HG03196 (cell line): ENCODE results near the gene MXRA7.

ENCODE experiments used
- ATAC-seq: cut with Tn5 transposase; IDR thresholded peaks from one replicate; pipeline ENCODE4 v1.9.1; 2021; ENCODE audit not compliant: unreplicated experiment

The MXRA7 gene

DNA sequence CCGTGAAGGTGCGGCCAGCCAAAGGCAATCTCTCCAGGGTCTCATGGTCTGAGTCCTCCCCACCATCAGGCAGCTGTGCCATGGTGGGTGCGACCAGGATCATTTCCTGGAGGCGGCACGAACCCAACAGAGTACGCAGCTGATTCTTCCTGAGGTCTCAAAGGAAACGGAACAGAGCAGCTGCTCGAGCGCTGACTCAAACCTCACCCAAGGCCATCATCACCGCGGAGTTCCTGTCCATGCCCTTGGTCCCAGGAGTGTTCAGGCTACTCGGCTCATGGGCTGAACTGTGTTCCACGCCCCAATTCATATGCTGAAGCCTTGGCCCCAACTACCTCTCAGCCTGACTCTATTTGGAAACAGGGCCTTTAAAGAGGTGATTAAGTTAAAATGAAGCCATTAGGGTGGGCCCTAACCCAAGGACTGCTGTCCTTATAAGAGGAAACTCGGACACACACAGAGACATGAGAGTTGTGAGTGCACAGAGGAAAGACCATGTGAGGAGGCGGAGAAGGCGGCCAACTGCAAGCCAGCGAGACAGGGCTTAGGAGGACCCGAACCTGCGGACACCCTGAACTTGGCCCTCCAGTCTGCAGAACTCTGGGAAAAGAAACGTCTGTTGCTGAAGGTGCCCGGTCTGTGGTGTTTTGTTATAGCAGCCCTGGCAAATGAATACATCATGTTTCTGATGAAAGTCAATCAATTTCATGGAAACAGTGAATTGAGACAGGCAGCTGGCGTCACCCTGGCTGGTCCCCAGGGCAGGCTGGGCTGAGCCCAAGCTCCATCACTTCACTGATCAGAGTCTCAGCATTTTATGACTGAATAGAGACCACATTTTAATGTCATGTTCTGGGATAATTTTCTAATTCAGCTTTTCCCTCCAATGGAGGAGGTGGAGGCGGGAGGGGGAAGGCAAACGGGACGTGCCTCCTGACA, 13.7 kb downstream of the MXRA7 start:
- ATAC-seq, result peak; percentile 70

DNA sequence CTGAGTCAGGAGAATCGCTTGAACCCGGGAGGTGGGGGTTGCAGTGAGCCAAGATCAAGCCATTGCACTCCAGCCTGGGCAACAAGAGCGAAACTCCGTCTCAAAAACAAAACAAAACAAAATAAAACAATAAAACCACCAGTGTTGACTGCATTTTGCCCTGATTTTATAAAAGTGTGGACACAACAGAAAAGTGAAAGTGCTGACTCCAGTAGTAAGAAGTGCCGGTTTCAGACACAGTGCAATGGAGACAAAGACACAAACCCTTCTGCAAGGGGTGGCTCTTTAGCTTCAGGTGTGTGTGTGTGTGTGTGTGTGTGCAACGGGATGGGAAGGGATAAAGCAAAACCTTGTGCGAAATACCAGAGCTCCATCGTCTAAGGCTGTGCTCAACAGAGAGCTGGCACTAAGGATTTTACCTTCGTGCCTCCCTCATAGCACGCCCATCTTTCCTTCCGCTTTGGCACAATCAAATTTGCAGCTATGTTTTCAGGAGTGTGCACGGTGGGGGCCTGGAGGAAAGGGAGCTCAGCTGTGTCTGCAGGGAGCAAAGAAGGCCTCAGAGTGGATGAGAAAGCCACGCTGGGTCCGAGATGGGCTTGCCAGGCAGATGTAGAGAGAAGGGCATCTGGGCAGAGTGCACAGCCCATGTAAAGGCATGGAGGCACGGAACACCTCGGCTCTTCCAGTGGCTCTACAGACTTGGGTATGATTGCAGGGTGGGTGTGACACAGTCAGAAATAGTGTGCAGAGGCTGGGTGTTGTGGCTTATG, 15.5 kb downstream of the MXRA7 start:
- no peak for ATAC-seq

GRCh38 chr17:76691379-76692191, 19.2 kb downstream of the MXRA7 start:
- no peak for ATAC-seq

DNA sequence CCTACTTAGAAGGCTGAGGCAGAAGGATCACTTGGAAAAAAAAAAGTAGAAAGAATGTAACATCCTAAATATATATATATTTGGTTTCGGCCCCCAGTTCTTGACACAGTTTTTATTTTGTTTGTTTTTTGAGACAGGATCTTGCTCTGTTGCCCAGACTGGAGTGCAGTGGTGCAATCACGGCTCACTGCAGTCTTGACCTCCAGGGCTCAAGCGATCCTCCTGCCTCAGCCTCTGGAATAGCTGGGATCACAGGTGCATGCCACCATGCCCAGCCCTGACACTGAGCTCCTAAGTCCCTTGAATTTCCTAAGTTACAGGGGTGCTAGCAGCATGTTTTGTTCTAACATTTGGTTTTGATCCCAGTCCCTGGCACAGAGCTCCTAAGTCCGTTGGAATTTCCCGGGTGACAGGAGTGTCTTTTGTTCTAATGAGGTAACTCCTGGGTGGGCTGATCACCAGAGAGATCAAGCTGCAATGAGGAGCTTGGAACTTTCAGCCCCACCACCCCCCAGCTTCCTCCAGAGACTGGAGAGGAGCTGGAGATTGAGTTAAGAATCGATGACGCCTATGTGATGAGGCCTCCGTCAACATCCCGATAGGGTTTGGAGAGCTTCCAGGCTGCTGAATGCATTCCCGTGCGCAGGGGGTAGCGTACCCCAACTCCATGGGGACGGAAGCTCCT, 20.0 kb downstream of the MXRA7 start:
- no peak for ATAC-seq

DNA sequence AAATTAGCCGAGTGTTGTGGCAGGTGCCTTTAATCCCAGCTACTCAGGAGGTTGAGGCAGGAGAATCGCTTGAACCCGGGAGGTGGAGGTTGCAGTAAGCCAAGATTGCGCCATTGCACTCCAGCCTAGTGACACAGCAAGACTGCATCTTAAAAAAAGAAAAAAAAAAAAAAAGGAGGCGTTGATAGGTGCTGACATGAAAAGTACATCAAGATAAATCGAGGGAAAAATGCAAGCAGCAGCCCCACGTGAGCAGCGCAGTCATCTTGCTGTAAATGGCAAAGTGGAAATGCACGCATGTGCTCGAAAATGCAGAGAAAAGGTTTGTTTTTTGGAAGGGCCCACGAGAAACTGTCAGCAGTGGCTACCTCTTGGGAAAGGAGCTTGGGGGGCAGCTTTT, 20.9 kb downstream of the MXRA7 start:
- no peak for ATAC-seq

GRCh38 chr17:76688165-76688622, 22.6 kb downstream of the MXRA7 start:
- ATAC-seq, result no peak

DNA sequence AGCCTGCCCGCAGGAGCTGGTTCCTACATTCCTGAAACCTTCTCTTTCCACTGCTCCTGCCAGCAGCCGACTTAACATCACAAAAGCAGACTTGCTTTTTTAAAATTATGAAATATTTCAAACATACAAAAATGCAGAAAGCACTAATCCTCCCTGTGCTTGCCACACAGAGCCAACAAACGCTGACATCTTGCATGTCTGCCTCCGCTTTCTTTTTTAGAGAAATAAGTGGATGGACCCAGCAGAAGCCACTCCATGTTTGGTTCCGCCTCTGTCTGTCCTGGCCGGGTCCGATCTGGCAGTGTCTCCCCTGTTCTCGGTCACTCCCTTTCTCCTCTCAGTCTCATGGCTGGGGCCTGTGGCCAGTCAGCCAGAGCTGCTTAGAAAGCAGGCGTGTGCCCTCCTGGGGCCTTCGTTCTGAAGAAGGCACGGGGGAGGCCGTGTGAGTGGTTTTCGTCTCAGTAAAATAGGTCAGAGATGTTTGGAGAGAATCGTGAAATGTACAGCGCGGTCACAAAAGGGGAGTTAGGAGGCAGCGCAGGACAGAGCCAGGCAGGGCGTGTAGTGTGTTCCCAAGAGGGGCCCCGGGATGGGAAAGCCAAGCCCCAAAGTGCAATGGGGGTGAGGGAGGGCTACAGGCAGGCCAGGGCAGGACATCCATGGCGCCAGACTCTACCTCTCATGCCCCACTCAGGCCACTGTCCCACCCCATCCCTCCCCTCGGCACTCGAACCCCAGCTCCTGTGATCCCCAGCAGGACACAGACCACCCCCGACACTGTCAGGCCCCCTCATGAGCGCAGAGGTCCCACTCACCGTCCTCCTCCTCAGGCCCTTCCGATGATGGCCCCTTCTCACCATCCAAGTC, 23.2 kb downstream of the MXRA7 start:
- no peak for ATAC-seq

DNA sequence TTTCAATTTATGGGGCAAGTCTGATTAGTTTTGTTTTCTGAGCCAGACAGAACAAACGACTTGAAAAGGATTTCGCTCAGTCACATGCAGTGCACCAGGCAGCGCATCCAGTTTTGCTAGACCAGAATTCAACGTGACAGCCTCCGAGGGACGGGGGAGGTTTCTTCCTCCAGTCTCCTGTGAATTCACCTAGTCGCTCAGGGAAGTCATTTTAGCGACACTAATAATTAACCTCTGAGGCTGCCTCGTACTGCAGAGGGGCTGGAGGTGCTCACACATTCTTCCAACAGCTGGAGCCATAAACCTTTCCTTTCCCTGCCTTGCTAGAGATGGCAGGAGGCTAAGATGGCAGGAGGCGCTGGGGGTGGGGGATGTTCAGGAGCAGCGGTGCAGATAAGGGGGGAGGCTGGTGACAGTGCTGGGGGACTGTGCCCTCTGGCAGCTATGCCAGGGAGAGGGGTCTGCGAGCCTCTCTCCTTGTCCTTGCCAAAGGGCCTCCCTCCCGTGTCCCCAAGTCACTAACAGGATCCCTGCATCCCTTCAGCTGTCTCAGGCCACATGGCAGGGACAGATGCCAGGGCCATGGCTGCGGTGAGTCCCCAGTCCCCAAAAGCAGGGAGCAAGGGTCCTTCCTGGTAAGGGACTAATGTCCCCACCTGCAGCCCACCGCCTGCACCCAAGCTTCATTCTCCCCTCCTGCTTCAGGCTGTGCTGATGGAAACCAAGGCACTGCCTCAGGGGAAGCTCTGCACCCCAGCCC, 24.0 kb downstream of the MXRA7 start:
- ATAC-seq, result no peak

GRCh38 chr17:76685846-76686245, 24.9 kb downstream of the MXRA7 start:
- ATAC-seq, result no peak

GRCh38 chr17:76685366-76685765, 25.4 kb downstream of the MXRA7 start:
- no peak for ATAC-seq

GRCh38 chr17:76684756-76685155, 26.0 kb downstream of the MXRA7 start:
- ATAC-seq, result no peak

- ATAC-seq, result no peak
Observed at GRCh38 chr17:76683921-76684745, 26.6 kb downstream of the MXRA7 start.

DNA sequence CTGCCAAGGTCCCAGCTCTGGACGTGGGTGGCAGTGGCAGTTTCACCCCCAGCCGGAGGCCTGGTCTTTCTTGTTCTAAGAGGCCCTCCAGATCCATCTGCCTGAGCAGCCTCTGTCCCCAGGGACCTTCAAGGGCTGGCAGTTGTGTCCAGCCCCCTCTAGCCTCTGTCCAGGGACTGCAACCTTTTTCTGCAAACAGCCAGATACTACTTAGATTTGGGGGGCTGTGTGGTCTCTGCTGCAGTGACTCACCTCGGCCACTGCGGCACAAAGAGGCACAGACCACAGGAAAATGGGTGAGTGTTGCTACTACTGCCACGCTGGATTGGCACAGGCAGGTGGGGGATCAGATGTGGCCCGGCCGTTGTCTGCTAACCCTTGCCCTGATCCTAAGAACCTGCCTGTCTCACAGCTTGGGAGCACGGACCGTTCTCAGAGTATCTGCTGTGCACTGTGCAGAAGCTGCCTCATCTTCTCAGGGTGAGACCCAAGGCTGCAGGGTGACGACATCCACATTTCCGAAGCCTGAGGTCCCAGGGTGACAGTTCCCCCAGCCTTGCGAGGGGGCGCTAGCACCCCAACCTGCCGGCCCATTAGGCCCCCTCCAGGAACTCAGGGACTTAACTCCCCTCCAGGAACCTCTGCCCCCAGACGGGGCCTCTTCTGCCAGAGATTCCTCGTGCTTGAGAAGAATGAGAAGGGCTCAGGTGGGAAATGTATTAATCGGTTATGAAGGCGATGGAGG, 27.6 kb downstream of the MXRA7 start:
- ATAC-seq, result no peak

DNA sequence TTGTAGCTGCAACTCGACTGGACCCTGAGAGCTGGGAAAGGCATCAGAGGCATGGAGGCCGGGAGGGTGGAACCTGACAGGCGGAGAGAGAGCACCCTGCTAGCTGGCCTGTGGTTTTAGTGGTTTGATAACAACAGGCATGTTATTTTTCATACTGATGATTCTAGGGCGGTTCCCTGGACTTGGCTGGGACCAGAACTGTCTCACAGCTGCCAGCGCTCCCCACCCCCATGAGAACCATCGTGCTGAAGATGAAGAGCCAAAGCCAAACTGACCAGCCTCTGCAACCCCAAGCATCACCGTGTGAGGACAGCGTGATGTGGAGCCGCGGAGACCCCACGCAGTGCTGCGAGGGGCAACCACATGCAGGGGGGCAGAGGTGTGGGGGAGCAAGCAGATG, 28.5 kb downstream of the MXRA7 start:
- no peak for ATAC-seq

GRCh38 chr17:76681222-76682137, 29.3 kb downstream of the MXRA7 start:
- no peak for ATAC-seq

DNA sequence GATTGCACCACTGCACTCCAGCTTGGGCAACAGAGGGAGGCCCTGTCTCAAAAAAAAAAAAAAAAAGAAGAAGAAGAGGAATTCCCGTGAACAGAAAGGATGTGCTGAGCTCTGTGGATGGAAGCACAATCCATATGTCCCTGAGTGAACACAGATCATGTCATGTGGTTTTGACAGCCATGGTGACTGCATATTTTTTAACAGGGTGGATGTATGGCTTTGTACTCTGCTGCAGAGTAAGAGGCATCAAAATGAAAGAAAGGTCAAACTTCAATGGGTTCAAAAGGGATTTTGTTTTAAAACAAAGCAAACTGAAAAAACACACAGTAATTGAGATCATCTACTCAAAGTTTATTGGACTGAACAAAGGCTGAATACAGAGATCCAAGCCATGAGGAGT, 31.5 kb downstream of the MXRA7 start:
- ATAC-seq, result no peak
